Stimulated activated CD4-positive, alpha-beta T cell treated with anti-CD3 and anti-CD28 coated beads, Interleukin-12 subunit alpha, Interleukin-12 subunit beta, amount 100 ng/mL, for 4 hours (primary cell): ENCODE results near the gene HAND1.

Experiments
- DNase-seq: peaks from one replicate; pipeline ENCODE4 v3.0.0-alpha.2; 2020

The HAND1 gene

DNA sequence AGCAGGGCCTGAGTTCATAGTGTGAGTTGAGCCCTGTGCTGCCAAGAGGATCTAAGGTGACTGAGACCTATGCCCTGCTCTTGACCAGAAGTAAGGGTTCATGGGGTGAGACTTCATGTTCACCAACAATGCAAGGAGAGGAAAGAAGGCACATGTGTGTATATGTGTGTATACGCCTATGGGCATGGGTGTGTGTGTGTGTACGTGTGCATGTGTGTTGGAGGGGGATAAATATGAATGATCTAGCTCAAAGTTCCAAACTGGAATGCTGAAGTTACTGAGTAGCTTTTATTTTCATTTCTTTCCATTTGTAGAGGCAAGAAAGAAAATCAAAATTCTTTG is 25.6 kb upstream of the HAND1 start:
- DNase-seq: no peak

GRCh38 chr5:154502180-154502579 is 24.2 kb upstream of the HAND1 start:
- DNase-seq: no peak

GRCh38 chr5:154501566-154501965 is 23.5 kb upstream of the HAND1 start:
- DNase-seq: no peak

DNA sequence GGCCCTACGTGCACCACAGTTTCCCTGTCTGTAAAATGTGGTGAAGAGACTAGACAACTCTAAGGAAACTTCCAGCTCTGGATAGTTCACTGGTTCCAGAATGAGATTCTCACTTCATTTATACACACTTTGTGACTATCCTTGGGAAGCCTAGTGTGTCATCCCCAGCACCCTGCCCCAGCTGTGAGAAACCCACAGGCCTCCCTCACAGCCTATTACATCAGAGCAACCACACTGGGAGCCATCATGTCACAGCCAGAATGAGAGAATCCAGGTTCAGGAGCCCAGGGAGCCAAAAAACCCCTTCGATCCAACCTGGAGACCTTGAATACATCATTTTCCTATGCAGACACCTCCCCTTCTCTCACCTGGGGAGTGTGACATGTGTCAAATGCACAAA is 21.0 kb upstream of the HAND1 start:
- DNase-seq: no peak

DNA sequence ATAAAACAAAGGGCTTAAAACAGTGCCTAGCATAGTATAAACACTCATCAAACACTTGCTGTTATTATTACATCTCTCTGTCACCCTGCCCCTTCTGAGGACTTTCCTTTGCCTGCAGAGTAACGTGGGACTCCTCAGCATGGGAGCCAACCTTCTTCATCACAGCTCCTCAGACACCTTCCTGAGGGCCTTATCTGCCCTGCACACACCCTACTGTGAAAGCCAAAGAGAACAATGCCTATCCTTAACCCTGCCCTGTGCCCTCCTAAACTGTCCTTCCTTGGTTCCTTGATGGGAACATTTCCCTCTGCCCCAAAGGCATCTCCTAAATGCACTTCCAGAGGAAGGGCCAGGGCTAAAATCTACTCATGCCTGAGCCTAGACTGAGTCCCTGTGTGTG is 20.6 kb upstream of the HAND1 start:
- no peak for DNase-seq

GRCh38 chr5:154494036-154494435 is 16.0 kb upstream of the HAND1 start:
- no peak for DNase-seq

GRCh38 chr5:154493274-154493673 is 15.2 kb upstream of the HAND1 start:
- no peak for DNase-seq

DNA sequence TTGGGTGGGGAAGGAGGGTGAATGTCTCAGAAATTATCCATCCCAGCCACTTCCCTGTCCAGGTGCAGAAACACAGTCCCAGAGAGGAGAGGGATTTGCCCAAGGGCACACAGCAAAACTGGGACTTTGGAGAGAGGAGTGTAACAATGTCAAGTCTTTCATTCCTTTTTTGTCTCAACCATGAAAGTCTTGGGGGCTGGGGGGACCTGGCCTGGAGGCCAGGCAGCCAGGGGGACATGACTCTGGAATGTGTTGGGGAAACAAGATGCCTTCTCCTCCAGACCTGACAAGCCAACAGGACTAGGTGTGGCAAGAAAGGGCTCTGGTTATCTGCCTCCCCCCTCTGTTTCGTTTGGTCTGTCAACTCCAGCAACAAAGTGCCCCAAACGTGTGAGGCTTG is 13.9 kb upstream of the HAND1 start:
- DNase-seq: no peak

- DNase-seq: no peak
Observed at GRCh38 chr5:154487541-154487940, 9.5 kb upstream of the HAND1 start.

- DNase-seq: no peak
Observed at GRCh38 chr5:154486427-154486866, 8.4 kb upstream of the HAND1 start.

GRCh38 chr5:154485850-154486426 is 7.9 kb upstream of the HAND1 start:
- DNase-seq: no peak

- no peak for DNase-seq
Observed at GRCh38 chr5:154485096-154485491, 7.1 kb upstream of the HAND1 start.

- no peak for DNase-seq
Observed at GRCh38 chr5:154484393-154485095, 6.5 kb upstream of the HAND1 start.

DNA sequence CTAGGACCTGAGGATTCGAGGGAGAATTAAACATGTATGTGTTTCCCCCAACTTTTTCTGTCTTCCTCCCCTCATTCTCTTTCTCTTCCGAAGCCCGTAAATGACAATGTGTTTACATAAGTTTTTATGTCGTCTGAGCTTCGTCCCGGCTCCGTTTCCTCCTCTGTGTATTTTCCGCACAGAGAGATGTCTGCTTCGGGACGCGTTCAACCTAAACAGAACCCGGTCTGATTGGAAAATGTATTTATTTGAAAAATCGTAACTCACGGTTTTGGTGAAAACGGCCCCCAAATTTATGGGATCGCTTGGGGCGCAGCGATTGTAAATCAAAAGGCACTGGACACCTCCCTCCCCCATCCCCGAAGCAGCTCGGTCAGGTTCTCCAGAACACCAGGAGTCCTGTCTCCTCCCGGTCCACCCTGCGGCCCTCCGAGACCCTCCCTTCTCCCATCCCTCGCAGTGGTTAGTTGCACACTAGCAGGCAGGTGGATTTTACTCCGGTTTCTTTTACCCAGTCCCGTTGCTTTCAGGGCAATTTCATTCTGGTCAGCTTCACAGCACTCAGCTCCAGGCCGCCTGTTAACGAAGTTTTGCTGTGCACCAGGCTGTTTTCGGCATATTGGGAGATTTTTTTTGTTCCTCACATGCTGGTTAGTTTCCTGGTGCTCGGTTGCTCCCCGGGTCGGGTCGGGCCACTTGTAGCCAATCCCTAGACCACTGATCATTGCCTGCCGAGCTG is 5.8 kb upstream of the HAND1 start:
- DNase-seq: no peak

DNA sequence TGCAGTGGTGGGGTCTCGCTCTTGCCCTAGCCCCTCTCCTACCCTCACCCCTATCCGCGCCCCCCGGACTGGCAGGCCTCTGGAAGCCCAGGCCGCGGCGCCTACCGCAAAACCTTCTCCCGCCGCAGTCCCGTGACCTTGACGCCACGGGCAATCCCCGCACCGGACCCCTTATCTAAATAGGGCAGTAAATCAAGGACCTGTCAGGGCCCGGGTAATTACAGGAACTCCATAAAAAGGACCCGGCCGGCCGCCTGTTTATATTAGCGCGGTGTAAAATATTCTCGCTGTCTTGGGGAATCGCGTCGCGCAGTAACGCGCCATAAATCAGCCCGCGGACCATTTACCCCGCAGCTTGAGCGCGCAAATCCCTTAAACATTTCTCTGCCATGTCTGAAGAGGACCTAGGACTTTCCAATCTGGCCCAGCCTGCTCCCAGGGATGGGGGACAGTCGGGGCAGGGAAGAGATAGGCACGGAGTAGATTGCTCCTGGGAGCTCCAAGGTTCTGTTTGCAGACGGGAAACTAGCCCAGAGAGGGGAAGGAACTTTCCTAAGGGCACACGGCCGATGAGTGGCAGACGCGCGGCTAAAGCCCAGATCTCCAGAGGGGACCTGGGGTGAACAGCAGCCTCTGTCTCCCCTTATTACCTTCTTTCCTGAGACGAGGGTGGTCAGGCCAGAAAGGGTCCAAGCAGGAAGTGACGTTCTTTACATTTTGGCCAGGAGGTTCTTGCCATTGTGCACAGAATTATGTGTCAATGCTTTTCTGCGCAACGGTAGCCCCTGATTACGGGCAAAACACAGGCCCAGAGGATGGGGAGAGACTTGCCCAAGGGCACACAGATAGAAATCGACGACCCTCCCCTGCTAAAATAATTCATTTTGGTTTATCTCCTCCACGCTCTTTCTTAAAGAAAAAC is 4.8 kb upstream of the HAND1 start:
- no peak for DNase-seq

DNA sequence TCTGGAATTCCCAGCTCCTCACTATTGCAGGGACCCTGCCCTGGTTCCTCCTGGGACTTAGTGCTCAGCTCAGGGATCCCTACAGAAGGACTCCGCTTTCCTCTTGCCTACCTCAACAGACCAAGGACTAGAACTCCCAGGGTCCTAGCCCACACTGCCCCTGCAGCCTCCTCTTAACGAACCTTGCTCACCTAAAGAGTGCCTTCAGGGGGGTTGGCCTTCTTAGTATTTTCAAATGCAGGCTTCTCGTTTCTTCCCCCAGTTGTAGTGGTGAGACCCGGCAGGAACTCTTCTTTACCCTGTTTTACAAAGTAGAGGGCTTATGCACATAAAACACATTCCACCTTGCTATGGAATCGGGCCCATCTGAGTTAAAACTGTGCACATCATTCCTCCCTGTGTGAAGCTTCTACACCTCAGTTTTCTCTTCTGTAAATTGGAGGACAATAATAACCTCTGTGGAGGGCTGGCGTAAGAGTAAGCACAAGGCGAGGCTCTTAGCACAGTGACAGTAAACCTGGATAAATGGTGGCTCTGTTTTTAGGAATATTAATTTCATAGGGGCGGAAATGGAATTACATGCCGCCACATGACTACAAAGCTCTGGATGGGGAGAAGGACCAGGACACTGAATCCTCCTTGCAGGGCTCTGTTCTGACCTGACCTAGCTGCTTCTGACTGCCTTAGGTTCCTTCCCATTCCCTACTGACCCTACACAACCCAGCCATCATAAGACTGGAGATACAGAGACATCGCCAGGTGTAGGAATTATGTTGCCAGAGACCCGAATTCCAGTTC is 3.8 kb upstream of the HAND1 start:
- no peak for DNase-seq

GRCh38 chr5:154480847-154481246 is 2.8 kb upstream of the HAND1 start:
- DNase-seq: no peak

DNA sequence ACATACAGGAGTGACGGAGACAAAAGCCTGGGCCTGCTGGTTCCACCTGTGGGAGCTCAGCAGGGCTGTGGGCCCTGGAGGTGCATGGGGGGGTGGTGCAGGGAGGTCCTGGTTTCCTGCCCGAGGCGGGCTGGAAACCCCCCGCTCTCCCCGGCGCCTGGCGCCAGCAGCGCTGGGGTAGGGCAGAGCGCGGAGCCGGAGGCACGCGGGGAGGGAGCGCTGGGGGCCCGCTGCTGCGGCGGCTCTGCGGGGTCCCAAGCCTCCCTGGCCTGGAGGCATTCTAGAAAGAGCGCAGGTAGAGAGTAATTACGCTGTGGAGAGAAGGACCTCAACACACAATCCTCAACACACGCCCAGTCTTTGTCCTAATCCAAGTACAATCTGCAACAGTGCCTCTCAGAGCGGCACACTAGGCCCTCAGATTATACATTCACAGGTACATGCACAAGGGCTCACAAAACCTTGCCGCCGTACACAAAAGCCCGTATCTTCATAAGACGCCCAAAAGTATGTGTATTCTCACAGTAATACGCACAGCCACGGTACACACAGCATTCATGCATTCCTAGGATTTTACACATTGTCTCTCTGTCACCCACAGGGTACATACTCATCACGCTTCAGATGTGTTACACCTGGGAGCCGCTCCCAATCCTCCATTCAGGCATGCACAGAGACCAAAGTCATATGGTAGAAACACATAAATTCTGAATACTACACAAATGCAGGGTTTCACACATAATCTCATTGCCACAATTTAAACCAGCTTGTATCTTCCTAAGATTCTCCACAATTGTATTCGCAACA is 2.1 kb upstream of the HAND1 start:
- no peak for DNase-seq

DNA sequence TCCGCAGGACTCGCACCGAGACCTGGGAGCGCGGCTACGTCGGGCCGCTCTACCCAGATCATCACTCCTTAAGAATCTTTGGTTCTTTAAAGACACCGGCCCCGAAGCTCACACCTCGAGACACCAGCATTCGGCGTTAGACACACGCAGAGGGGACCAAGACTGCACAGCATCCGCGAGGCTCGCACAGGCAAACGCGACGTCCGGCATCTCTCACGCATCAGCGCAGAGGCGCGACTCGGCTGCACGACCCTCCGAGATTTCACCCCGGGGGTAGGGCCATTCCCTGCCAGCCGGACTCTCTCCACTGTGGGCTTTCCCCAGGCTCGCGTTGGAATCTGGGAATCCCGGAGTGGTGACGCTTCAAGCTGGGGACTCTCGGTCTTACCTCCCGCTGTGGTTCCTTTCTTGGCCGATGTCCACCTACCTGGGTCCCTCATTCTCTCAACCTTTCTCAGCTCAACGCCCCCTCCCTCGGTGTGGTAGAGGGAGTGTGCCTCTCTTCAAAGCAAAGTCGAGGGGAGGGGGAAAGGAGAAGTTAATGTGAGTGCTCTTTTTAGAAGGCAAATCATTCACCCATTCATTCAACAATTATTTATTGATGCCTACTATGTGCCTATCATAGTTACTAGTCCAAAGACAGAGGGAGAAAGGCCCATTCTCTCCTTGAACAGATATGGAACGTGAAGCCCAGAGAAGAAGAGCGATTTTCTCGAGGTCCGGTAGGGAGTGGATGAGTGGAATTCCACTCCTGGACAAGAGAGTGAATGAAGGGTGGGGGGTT is 1.3 kb upstream of the HAND1 start:
- no peak for DNase-seq

DNA sequence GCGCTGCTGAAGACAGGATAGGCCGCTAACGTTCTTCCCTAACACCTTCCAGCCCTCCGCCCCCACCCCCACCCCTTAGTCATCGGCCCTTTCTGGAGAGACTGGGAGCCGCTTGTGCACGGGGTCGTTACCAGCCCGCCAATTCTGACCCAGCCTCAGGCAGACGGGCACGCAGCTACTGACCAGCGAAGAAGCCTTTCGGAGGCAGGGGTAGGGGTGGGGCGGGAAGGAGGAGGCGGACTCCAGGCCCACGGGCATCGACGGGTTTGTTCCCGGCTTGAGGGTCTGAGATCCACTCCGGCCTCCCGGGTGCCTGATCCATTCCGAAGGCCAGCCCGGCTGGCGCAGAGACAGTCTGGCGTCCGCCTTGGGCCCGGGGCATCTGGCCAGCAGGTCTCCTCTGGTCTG is 729 bp upstream of the HAND1 start:
- DNase-seq: no peak
